Nephron (organoid): ENCODE data around the gene OPA1.
A peak's percentile ranks its signal among the peaks of the same experiment; 100 is the strongest.

ENCODE experiments used
- H3K27ac Mint-ChIP-seq, 3 experiments: 2 replicates each; pipeline ENCODE4 v1.8.0; 2020; ENCODE audit warnings: mixed read lengths in 3 of 3, mild to moderate bottlenecking in 2 of 3, moderate library complexity in 1 of 3
- H3K27me3 Mint-ChIP-seq: 2 replicates; pipeline ENCODE4 v1.8.0; 2021; ENCODE audit warnings: low read depth, mild to moderate bottlenecking, moderate library complexity, mixed read lengths
- H3K36me3 Mint-ChIP-seq: 2 replicates; pipeline ENCODE4 v1.8.0; 2020; ENCODE audit warnings: low read depth, mixed read lengths
- H3K4me1 Mint-ChIP-seq: 2 replicates; pipeline ENCODE4 v1.8.0; 2020; ENCODE audit warnings: mixed read lengths
- H3K4me3 Mint-ChIP-seq, 3 experiments: 2 replicates each; pipeline ENCODE4 v1.8.0; 2020; ENCODE audit warnings: mild to moderate bottlenecking in 3 of 3, mixed read lengths in 3 of 3, moderate library complexity in 2 of 3
- H3K9me3 Mint-ChIP-seq: 2 replicates; pipeline ENCODE4 v1.8.0; 2020; ENCODE audit warnings: mixed read lengths
- CTCF ChIP-seq, 3 experiments: fragments of 200-600 bp; sonication (generic); IDR thresholded peaks; one replicate each; pipeline ENCODE4 v1.5.0; 2021; ENCODE audit warnings: antibody characterized with exemption in 3 of 3; ENCODE audit not compliant: unreplicated experiment in 3 of 3

Gene OPA1

GRCh38 chr3:193592841-193593667 is at the start of gene OPA1:
Gene OPA1, plus strand, starts transcription at chr3:193593208. Its CDS starts 170 bp downstream, at chr3:193593378.
- H3K9me3 Mint-ChIP-seq = no peaks in the 10 kb centered on the region
- H3K27me3 Mint-ChIP-seq = no peaks in the 10 kb centered on the region
- peaks cover 12% of the 10 kb centered on the region for H3K36me3 Mint-ChIP-seq
- peak within 1 kb of the TSS; percentile 67 to 95 (median 95) for H3K27ac Mint-ChIP-seq
- peak in 1 of 3 experiments; percentile 38 for TF ChIP-seq CTCF (IDR thresholded peaks at IDR 0.05; ENCODE audit: unreplicated experiment in 3 of 3)
- peaks cover 17% of the 10 kb centered on the region for H3K4me1 Mint-ChIP-seq
- H3K4me3 Mint-ChIP-seq = peak within 1 kb of the TSS; percentile 95 to 97 (median 96)

- H3K27me3 Mint-ChIP-seq = no peaks in the 10 kb centered on the region
- no peak overlapping the region for H3K27ac Mint-ChIP-seq
- H3K4me1 Mint-ChIP-seq = no peaks in the 10 kb centered on the region
- peaks cover 10% of the 10 kb centered on the region for H3K9me3 Mint-ChIP-seq
- no peaks in the 10 kb centered on the region for H3K36me3 Mint-ChIP-seq
- no peak overlapping the region for H3K4me3 Mint-ChIP-seq
- TF ChIP-seq CTCF (IDR thresholded peaks at IDR 0.05; ENCODE audit: unreplicated experiment in 3 of 3) = no peak
These were observed 48.7 kb upstream of the OPA1 start for GRCh38 chr3:193544289-193544688.

- TF ChIP-seq CTCF (IDR thresholded peaks at IDR 0.05; ENCODE audit: unreplicated experiment in 3 of 3) = no peak
- H3K4me1 Mint-ChIP-seq = no peaks in the 10 kb centered on the region
- no peaks in the 10 kb centered on the region for H3K27me3 Mint-ChIP-seq
- no peak overlapping the region for H3K27ac Mint-ChIP-seq
- H3K36me3 Mint-ChIP-seq = no peaks in the 10 kb centered on the region
- H3K4me3 Mint-ChIP-seq = no peak overlapping the region
- H3K9me3 Mint-ChIP-seq = peaks cover 10% of the 10 kb centered on the region
These were observed 47.7 kb upstream of the OPA1 start for GRCh38 chr3:193545304-193545703.

GRCh38 chr3:193546129-193546528 is 46.9 kb upstream of the OPA1 start:
- Mint-ChIP-seq H3K4me1 (no peaks in the 10 kb centered on the region), H3K4me3 (no peak overlapping the region), H3K36me3 (no peaks in the 10 kb centered on the region), H3K27me3 (no peaks in the 10 kb centered on the region), H3K9me3 (peaks cover 10% of the 10 kb centered on the region), H3K27ac (no peak overlapping the region)
- no peak for TF ChIP-seq CTCF (IDR thresholded peaks at IDR 0.05; ENCODE audit: unreplicated experiment in 3 of 3)

- Mint-ChIP-seq H3K4me3 (no peak overlapping the region), H3K27ac (no peak overlapping the region), H3K27me3 (peaks cover 3% of the 10 kb centered on the region), H3K36me3 (no peaks in the 10 kb centered on the region), H3K9me3 (peaks cover 10% of the 10 kb centered on the region), H3K4me1 (no peaks in the 10 kb centered on the region)
- TF ChIP-seq CTCF (IDR thresholded peaks at IDR 0.05; ENCODE audit: unreplicated experiment in 3 of 3) = no peak
These were observed 44.6 kb upstream of the OPA1 start for GRCh38 chr3:193548406-193548805.

GRCh38 chr3:193552923-193553322 is 40.1 kb upstream of the OPA1 start:
- no peak overlapping the region for H3K27ac Mint-ChIP-seq
- peaks cover 10% of the 10 kb centered on the region for H3K27me3 Mint-ChIP-seq
- H3K36me3 Mint-ChIP-seq = no peaks in the 10 kb centered on the region
- TF ChIP-seq CTCF (IDR thresholded peaks at IDR 0.05; ENCODE audit: unreplicated experiment in 3 of 3) = no peak
- H3K4me1 Mint-ChIP-seq = peaks cover 9% of the 10 kb centered on the region
- no peak overlapping the region for H3K4me3 Mint-ChIP-seq
- no peaks in the 10 kb centered on the region for H3K9me3 Mint-ChIP-seq
